GM13977 (cell line): Measurements from ENCODE around the gene POC5.

Source experiments
- DNase-seq: peaks from one replicate; pipeline ENCODE4 v3.0.0; 2012; ENCODE audit warnings: low spot score
- in situ Hi-C: fragments of 300-500 bp; cut with MboI; formaldehyde crosslinking; loops from one replicate; pipeline ENCODE4 v1.12.0; 2022; ENCODE audit warnings: low sequenced_read_pairs, low pct_unique_long_range_greater_than_20kb, mixed read lengths, inconsistent platforms; ENCODE audit not compliant: unreplicated experiment
- TF ChIP-seq, protein P1 (sequence below): IDR thresholded peaks from 2 replicates; pipeline ENCODE4 v1.5.1; 2012; ENCODE audit warnings: mild to moderate bottlenecking, control low read depth; ENCODE audit not compliant: insufficient read depth; ENCODE audit errors: extremely low read depth, missing control alignments

POC5 gene

DNA sequence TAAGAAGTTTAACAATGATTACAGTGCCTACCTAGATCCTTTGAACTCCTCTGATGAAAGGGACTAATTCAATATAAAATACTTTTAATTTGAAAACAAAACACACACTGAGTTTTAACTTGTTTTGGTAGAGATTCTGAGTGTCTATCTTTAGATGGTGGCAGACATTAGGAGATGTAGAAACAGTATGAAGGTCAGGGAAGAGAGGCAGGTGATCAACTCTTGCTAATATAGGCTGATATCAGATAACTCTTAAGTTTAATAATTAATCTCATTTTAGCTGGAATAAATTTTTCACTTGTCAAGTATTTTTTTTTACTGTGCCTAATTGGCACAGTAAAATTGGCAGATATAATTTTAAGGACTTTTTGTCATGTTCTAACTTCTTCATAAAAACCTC is 30.8 kb downstream of the POC5 start:
- in situ Hi-C loops, result loop anchor here (25.0 kb wide), 2 partner anchors 349 to 449 kb away; partner anchors contain the start of genes ANKRD31 and HMGCR
- TF ChIP-seq, protein P1, sequence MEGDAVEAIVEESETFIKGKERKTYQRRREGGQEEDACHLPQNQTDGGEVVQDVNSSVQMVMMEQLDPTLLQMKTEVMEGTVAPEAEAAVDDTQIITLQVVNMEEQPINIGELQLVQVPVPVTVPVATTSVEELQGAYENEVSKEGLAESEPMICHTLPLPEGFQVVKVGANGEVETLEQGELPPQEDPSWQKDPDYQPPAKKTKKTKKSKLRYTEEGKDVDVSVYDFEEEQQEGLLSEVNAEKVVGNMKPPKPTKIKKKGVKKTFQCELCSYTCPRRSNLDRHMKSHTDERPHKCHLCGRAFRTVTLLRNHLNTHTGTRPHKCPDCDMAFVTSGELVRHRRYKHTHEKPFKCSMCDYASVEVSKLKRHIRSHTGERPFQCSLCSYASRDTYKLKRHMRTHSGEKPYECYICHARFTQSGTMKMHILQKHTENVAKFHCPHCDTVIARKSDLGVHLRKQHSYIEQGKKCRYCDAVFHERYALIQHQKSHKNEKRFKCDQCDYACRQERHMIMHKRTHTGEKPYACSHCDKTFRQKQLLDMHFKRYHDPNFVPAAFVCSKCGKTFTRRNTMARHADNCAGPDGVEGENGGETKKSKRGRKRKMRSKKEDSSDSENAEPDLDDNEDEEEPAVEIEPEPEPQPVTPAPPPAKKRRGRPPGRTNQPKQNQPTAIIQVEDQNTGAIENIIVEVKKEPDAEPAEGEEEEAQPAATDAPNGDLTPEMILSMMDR, result no peak

DNA sequence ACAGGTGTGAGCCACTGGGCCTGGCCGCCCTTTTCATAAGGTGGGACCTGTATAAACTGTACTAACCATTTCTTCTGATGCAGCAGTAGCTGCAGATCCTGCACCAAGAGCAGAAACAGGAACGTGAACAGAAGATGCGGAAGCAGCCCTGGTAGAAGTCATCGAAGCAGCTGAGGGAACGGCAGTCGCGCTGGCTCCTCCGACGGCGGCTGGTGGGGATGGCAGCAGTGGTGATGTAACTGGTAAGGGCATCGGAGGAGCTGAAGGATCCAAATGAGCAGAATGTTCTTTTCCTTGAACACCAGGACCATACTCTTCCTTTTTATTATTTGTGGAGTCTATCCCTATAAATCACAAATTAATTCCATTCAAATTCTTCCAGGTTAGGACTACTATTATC is 32.1 kb downstream of the POC5 start:
- TF ChIP-seq, protein P1, result no peak
- in situ Hi-C loops, result loop anchor here (25.0 kb wide), 2 partner anchors 348 to 448 kb away; partner anchors contain the start of genes ANKRD31 and HMGCR
- no peak for DNase-seq

More for the DNA sequence above, 30.8 kb downstream of the POC5 start:
- no peak for DNase-seq

- TF ChIP-seq, protein P1, result peak; percentile 57
- in situ Hi-C loops, result loop anchor here (25.0 kb wide), 2 partner anchors 344 to 444 kb away; partner anchors contain the start of genes ANKRD31 and HMGCR
- DNase-seq, result peak; percentile 27
These were observed 36.0 kb downstream of the POC5 start for GRCh38 chr5:75681125-75681830.

DNA sequence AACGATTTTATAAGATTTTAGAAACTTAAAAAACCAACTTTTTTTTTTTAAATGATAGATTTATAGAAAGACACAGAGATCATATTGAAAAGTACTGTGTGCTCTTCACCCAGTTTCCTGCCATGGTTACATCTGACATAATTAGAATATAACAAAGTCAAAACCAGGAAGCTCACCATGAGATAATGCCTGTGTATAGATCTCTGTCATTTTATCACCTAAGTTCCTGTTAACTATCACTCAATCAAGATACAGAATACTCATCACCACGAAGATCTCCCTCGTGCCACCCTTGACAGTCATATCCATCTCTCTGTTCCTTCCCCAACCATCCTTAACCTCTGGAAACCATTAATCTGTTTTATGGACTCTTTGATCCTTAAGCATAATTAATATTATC is 39.1 kb downstream of the POC5 start:
- TF ChIP-seq, protein P1, result no peak
- DNase-seq, result no peak
- in situ Hi-C loops, result loop anchor here (25.0 kb wide), 2 partner anchors 341 to 441 kb away; partner anchors contain the start of genes ANKRD31 and HMGCR

GRCh38 chr5:75677607-75678006 is 39.6 kb downstream of the POC5 start:
- TF ChIP-seq, protein P1, result no peak

GRCh38 chr5:75675783-75676182 is 41.5 kb downstream of the POC5 start:
- no peak for DNase-seq
- in situ Hi-C loops, result loop anchor here (25.0 kb wide), 2 partner anchors 338 to 438 kb away; partner anchors contain the start of genes ANKRD31 and HMGCR
- TF ChIP-seq, protein P1, result no peak

More at GRCh38 chr5:75677607-75678006, 39.6 kb downstream of the POC5 start:
- no peak for DNase-seq
- in situ Hi-C loops, result loop anchor here (25.0 kb wide), 2 partner anchors 340 to 440 kb away; partner anchors contain the start of genes ANKRD31 and HMGCR
